ENCODE measurements around the gene PUSL1. TPM values are rescaled to one million over a fixed set of nuclear protein-coding genes. Genes with fewer than 3 reads are reported as not detected.

The PUSL1 gene
- total RNA-seq, 4 donors from 2014 or later: 20.0 to 52.5 (median 33.2) TPM

GRCh38 chr1:1295154-1295923, 13.1 kb upstream of the PUSL1 start:
- 92 to 94% methylated on average over 12 to 18 of the region's 35 CpGs for WGBS, 2 donors
- Histone ChIP-seq H3K4me3 (no peak overlapping the region), H3K9me3 (no peaks in the 10 kb centered on the region), H3K27me3 (peaks cover 0 to 1% (median 0%) of the 10 kb centered on the region in 4 donors), H3K27ac (no peak overlapping the region), H3K4me1 (peaks cover 9 to 24% (median 11%) of the 10 kb centered on the region in 3 donors), H3K36me3 (peaks cover 3 to 77% (median 20%) of the 10 kb centered on the region in 3 donors)
- intact Hi-C loops (cut with DNase I): loop anchor here (10.0 kb wide), 1 partner anchor 261 kb away; no protein-coding TSS in a partner anchor
- TF ChIP-seq CTCF (IDR thresholded peaks at IDR 0.05) (no peak), POLR2A (IDR thresholded peaks at IDR 0.05) (no peak)
- no peak for DNase-seq

DNA sequence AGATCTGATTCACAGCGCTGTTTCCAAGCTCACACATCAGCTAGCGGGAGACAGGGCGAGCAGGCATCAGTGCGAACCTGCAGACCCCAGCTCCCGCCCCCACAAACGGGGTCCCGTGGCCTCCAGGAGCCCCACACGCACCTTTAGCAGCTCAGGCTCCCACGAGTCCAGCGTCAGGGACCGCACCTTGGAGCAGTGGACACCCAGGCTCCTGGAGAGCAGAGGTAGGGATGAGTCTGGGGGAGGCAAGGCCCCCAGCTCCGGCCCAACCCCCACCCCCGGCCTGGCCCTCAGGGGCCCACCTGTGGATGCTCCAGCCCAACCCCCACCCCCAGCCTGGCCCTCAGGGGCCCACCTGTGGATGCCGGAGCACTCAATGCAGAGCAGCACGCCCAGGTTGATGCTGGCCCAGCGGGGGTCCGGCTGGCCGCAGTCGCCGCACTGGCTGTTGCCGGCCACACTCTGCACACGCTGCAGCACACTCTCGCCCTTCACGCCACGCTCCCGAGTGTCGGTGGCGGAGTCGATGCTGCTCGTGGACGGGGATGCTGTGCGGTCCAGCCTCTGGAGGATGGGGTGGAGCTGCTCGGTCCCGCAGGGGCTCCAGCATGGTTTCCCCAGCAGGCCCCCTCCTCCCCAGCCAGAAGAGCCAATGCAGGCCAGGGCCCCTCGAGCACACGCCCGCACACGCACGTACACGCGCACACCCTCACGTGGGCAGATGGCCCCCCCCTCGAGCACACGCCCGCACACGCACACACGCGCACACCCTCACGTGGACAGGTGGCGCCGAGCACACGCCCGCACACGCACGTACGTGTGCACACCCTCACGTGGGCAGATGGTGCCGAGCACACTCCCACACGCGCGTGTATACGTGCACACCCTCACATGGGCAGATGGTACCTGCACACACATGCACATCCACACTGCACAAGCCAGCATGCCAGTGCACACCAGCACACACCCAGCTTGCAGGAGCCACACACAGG, 12.0 kb upstream of the PUSL1 start:
- H3K27me3 ChIP-seq: no peaks in the 10 kb centered on the region
- peaks cover 3 to 79% (median 20%) of the 10 kb centered on the region in 3 donors for H3K36me3 ChIP-seq
- H3K4me1 ChIP-seq: peaks cover 4 to 20% (median 4%) of the 10 kb centered on the region in 3 donors
- H3K27ac ChIP-seq: no peak overlapping the region
- no peak overlapping the region for H3K4me3 ChIP-seq
- no peaks in the 10 kb centered on the region for H3K9me3 ChIP-seq
- TF ChIP-seq CTCF (IDR thresholded peaks at IDR 0.05): no peak
- no peak for TF ChIP-seq POLR2A (IDR thresholded peaks at IDR 0.05)
- intact Hi-C loops (cut with DNase I): loop anchor here (10.0 kb wide), 1 partner anchor 262 kb away; no protein-coding TSS in a partner anchor
- 85 to 86% methylated on average over 9 to 20 of the region's 62 CpGs for WGBS, 2 donors
- DNase-seq: no peak

GRCh38 chr1:1297802-1298424, 10.5 kb upstream of the PUSL1 start:
- no peak for TF ChIP-seq CTCF (IDR thresholded peaks at IDR 0.05)
- H3K27me3 ChIP-seq: no peaks in the 10 kb centered on the region
- DNase-seq: no peak
- peaks cover 3 to 73% (median 20%) of the 10 kb centered on the region in 3 donors for H3K36me3 ChIP-seq
- no peak overlapping the region for H3K27ac ChIP-seq
- WGBS, 2 donors: 80 to 96% methylated on average over 2 to 12 of the region's 31 CpGs
- no peaks in the 10 kb centered on the region for H3K9me3 ChIP-seq
- peaks cover 3 to 23% (median 10%) of the 10 kb centered on the region in 3 donors for H3K4me1 ChIP-seq
- no peak overlapping the region for H3K4me3 ChIP-seq
- intact Hi-C loops (cut with DNase I): loop anchor here (10.0 kb wide), 1 partner anchor 263 kb away; no protein-coding TSS in a partner anchor

- intact Hi-C loops (cut with DNase I): loop anchor here (10.0 kb wide), 1 partner anchor 264 kb away; no protein-coding TSS in a partner anchor
- no peak overlapping the region for H3K4me3 ChIP-seq
- WGBS, 2 donors: 50 to 66% methylated on average over 1 to 13 of the region's 30 CpGs
- peaks cover 15 to 35% (median 22%) of the 10 kb centered on the region in 3 donors for H3K4me1 ChIP-seq
- no peak for TF ChIP-seq POLR2A (IDR thresholded peaks at IDR 0.05)
- no peak for TF ChIP-seq CTCF (IDR thresholded peaks at IDR 0.05)
- peaks cover 3 to 62% (median 20%) of the 10 kb centered on the region in 3 donors for H3K36me3 ChIP-seq
- DNase-seq: no peak
- no peak overlapping the region for H3K27ac ChIP-seq
- H3K9me3 ChIP-seq: no peaks in the 10 kb centered on the region
- H3K27me3 ChIP-seq: no peaks in the 10 kb centered on the region
These were observed 9.3 kb upstream of the PUSL1 start for GRCh38 chr1:1298861-1299685.
